ENCODE data around the gene KRT17. TPM values are rescaled to one million over a fixed set of nuclear protein-coding genes. Genes with fewer than 3 reads are reported as not detected.

Gene KRT17
- polyA plus RNA-seq, 1 donor (not counting 4 experiments of a cell fraction or from before 2014, with no cell fraction given), result 8,666 TPM

DNA sequence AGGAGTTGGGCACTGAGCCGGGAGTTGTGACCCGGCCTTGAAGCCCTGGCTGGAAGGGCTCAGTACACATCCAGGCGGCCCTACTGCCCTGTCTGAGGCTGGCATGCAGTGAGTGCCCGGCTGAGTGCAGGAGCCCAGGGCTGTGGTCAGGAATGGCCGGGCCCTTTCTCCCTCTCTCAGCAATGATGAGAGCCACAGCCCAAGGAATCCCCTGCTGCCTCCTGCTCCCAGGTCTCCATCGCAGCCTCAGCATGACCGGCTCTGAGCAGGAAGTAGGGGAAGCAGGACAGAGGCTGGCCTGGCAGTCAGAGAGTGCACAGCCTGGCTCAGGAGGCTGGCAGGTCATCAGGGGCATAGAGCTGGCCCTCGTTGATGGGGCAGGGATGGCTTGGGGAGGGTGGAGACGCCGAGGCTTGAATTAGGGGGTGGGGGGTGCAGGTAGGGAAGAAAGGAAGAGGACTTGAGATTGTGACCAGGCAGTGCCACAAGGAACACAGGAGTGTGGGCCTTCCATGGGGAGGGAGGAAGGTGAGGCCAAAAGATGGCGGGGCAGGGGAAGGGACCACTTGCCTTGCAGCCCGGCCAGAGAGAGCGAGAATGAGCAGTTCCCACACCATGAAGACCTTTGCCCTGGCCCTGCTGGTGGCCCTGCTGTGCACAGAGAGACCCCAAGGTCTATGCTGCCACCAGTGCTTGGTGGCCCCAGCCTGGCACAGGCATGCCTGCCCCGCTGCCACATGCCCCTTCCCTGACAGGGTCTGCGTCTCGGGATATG is 32.1 kb upstream of the KRT17 start:
- Histone ChIP-seq H3K36me3 (ENCODE audit: control insufficient read depth in 2 of 2, extremely low read depth in 1 of 2, insufficient read depth in 2 of 2, low read length in 2 of 2) (no peaks in the 10 kb centered on the region), H3K79me2 (ENCODE audit: control insufficient read depth, insufficient read depth, low read length) (peaks cover 3% of the 10 kb centered on the region), H3K4me3 (ENCODE audit: control insufficient read depth in 2 of 3, extremely low read depth in 1 of 3, insufficient read depth in 2 of 3, low read depth in 1 of 3, low read length in 3 of 3) (peak overlapping the region in 1 of 3 experiments; percentile 38), H3K27ac (ENCODE audit: control insufficient read depth, insufficient read depth, low read length) (peak overlapping the region; percentile 100), H3K4me2 (ENCODE audit: control insufficient read depth, extremely low read depth, insufficient read depth, low read depth, low read length) (peak overlapping the region; percentile 67), H2AFZ (ENCODE audit: control insufficient read depth, low read length) (no peak overlapping the region), H3K27me3 (ENCODE audit: control insufficient read depth, extremely low read depth, insufficient read depth, low read length) (no peaks in the 10 kb centered on the region), H3K9ac (ENCODE audit: control insufficient read depth, extremely low read depth, insufficient read depth, low read length) (peak overlapping the region; percentile 97), H3K4me1 (ENCODE audit: control insufficient read depth, extremely low read depth, insufficient read depth, low read length) (peaks cover 96% of the 10 kb centered on the region), H3K9me1 (ENCODE audit: control insufficient read depth, extremely low read depth, insufficient read depth, low read length) (peaks cover 2% of the 10 kb centered on the region), H4K20me1 (ENCODE audit: control insufficient read depth, extremely low read depth, insufficient read depth, low read length) (no peaks in the 10 kb centered on the region), H3K9me3 (ENCODE audit: control insufficient read depth, low read depth, low read length) (no peaks in the 10 kb centered on the region)
- FAIRE-seq, result no peak
- dilution Hi-C loops (cut with MboI; ENCODE audit: extremely low pct_ligation_motif_present, low sequenced_read_pairs), result no loop called here
- TF ChIP-seq, protein P1, sequence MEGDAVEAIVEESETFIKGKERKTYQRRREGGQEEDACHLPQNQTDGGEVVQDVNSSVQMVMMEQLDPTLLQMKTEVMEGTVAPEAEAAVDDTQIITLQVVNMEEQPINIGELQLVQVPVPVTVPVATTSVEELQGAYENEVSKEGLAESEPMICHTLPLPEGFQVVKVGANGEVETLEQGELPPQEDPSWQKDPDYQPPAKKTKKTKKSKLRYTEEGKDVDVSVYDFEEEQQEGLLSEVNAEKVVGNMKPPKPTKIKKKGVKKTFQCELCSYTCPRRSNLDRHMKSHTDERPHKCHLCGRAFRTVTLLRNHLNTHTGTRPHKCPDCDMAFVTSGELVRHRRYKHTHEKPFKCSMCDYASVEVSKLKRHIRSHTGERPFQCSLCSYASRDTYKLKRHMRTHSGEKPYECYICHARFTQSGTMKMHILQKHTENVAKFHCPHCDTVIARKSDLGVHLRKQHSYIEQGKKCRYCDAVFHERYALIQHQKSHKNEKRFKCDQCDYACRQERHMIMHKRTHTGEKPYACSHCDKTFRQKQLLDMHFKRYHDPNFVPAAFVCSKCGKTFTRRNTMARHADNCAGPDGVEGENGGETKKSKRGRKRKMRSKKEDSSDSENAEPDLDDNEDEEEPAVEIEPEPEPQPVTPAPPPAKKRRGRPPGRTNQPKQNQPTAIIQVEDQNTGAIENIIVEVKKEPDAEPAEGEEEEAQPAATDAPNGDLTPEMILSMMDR (optimal IDR thresholded peaks at IDR 0.05 in 1 of 3, IDR thresholded peaks at IDR 0.05 in 1 of 3, conservative IDR thresholded peaks at IDR 0.05 in 1 of 3; ENCODE audit: extremely low read depth in 1 of 3, insufficient read depth in 2 of 3, low read length in 3 of 3), result no peak
- TF ChIP-seq EZH2 (IDR thresholded peaks at IDR 0.05; ENCODE audit: low read length), result no peak
- no peak for DNase-seq (ENCODE audit: low read depth, low spot score)

DNA sequence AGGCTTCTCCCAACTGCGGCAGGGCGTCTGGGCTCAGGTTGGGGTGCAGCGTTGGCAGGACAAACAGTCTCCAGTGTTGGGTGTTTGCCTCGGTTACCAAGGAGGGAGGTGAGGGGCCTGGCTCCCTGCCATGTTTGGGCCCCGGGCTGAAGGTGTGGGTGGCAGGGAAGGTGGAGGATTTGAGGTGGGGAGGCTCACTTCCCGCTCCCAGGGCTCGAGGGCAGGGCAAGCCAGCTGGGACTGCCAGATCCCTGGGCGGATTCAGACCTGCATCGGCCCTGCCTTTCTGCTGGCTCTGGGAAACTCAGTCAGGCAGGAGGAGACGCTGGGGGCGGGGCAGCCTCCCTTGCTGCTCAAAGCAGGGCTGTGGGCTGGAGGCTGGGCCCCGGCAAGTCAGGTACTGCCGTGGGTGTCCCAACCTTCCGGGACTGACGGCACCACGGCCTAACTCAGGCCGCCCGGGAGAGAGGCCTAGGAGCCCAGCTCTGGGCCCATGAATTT is 31.3 kb upstream of the KRT17 start:
- peak overlapping the region in 2 of 3 experiments; percentile 44 to 46 for H3K4me3 ChIP-seq (ENCODE audit: control insufficient read depth in 2 of 3, extremely low read depth in 1 of 3, insufficient read depth in 2 of 3, low read depth in 1 of 3, low read length in 3 of 3)
- TF ChIP-seq, protein P1 (optimal IDR thresholded peaks at IDR 0.05 in 1 of 3, IDR thresholded peaks at IDR 0.05 in 1 of 3, conservative IDR thresholded peaks at IDR 0.05 in 1 of 3; ENCODE audit: extremely low read depth in 1 of 3, insufficient read depth in 2 of 3, low read length in 3 of 3), result no peak
- no peak for TF ChIP-seq EZH2 (IDR thresholded peaks at IDR 0.05; ENCODE audit: low read length)
- no peaks in the 10 kb centered on the region for H3K36me3 ChIP-seq (ENCODE audit: control insufficient read depth in 2 of 2, extremely low read depth in 1 of 2, insufficient read depth in 2 of 2, low read length in 2 of 2)
- peaks cover 97% of the 10 kb centered on the region for H3K4me1 ChIP-seq (ENCODE audit: control insufficient read depth, extremely low read depth, insufficient read depth, low read length)
- H3K4me2 ChIP-seq (ENCODE audit: control insufficient read depth, extremely low read depth, insufficient read depth, low read depth, low read length), result peak overlapping the region; percentile 86
- peaks cover 2% of the 10 kb centered on the region for H3K9me1 ChIP-seq (ENCODE audit: control insufficient read depth, extremely low read depth, insufficient read depth, low read length)
- peak overlapping the region; percentile 97 for H3K9ac ChIP-seq (ENCODE audit: control insufficient read depth, extremely low read depth, insufficient read depth, low read length)
- H4K20me1 ChIP-seq (ENCODE audit: control insufficient read depth, extremely low read depth, insufficient read depth, low read length), result no peaks in the 10 kb centered on the region
- no peaks in the 10 kb centered on the region for H3K9me3 ChIP-seq (ENCODE audit: control insufficient read depth, low read depth, low read length)
- H2AFZ ChIP-seq (ENCODE audit: control insufficient read depth, low read length), result no peak overlapping the region
- H3K27me3 ChIP-seq (ENCODE audit: control insufficient read depth, extremely low read depth, insufficient read depth, low read length), result no peaks in the 10 kb centered on the region
- peak overlapping the region; percentile 100 for H3K27ac ChIP-seq (ENCODE audit: control insufficient read depth, insufficient read depth, low read length)
- dilution Hi-C loops (cut with MboI; ENCODE audit: extremely low pct_ligation_motif_present, low sequenced_read_pairs), result no loop called here
- FAIRE-seq (peak; percentile 90), DNase-seq (ENCODE audit: low read depth, low spot score) (peak; percentile 98)
- H3K79me2 ChIP-seq (ENCODE audit: control insufficient read depth, insufficient read depth, low read length), result peaks cover 3% of the 10 kb centered on the region

Measured in keratinocyte (primary cell).